HepG2 (cell line): ENCODE measurements around the gene NELL1. TPM values are rescaled to one million over a fixed set of nuclear protein-coding genes. Genes with fewer than 3 reads are reported as not detected.

ENCODE experiments used
- ATAC-seq: fragments of 200-7000 bp; cut with Tn5 transposase; 3 replicates; pipeline ENCODE4 v1.9.1; 2020; ENCODE audit warnings: mild to moderate bottlenecking, moderate library complexity
- BruUV-seq: library from RNA; stranded (reverse); fragments of 400-500 nt; replicated peaks from 2 replicates; lab custom pipeline; 2021; lab: Mats Ljungman, UMichigan
- CTCF ChIA-PET: fragments of 300-600 bp; formaldehyde crosslinking; extraction: SDS; loops from one replicate; lab custom pipeline; 2021; ENCODE audit warnings: low total read pairs, inconsistent platforms, low intra/inter-chr PET ratio; lab: Yijun Ruan, JAX
- POLR2A ChIA-PET: fragments of 350-600 bp; sonication (Branson Sonifier 250); formaldehyde crosslinking; loops from one replicate; lab custom pipeline; 2020; ENCODE audit warnings: antibody characterized with exemption, inconsistent platforms; lab: Yijun Ruan, JAX
- DNase-seq: peaks from one replicate; pipeline ENCODE4 v3.0.0-alpha.2; 2015; ENCODE audit warnings: low spot score
- FAIRE-seq: peaks from 3 replicates; lab custom pipeline; 2011; peaks lifted over from hg19 to GRCh38; lab: Jason Lieb, UNC
- H2AFZ ChIP-seq: one replicate; pipeline ENCODE4 v1.6.1; 2011; ENCODE audit warnings: low read length, inconsistent platforms
- H3K27ac ChIP-seq: fragments of 300-600 bp; 3 replicates; pipeline ENCODE4 v1.8.0; 2011; ENCODE audit warnings: mixed run types, mild to moderate bottlenecking, mixed read lengths, low read length, inconsistent platforms; ENCODE audit not compliant: insufficient read depth; ENCODE audit errors: extremely low read length
- H3K27me3 ChIP-seq, 2 experiments: fragments of 200-600 bp in 1 of 2; 2 replicates in 1 of 2; 3 replicates in 1 of 2; pipeline versions ENCODE4 v1.6.0 to v1.8.0; 2011; ENCODE audit warnings: low read length in 2 of 2, mild to moderate bottlenecking in 2 of 2, moderate library complexity in 2 of 2, inconsistent platforms in 1 of 2; ENCODE audit not compliant: insufficient read depth in 2 of 2, control insufficient read depth in 1 of 2
- H3K36me3 ChIP-seq, 2 experiments: fragments of 200-600 bp in 1 of 2; replicated peaks in 1 of 2; 2 replicates in 1 of 2; 3 replicates in 1 of 2; pipeline versions ENCODE4 v1.5.1 to v1.8.0; 2011; ENCODE audit warnings: low read length in 2 of 2, inconsistent platforms in 1 of 2; ENCODE audit not compliant: insufficient read depth in 2 of 2, control insufficient read depth in 1 of 2
- H3K4me1 ChIP-seq: 2 replicates; pipeline ENCODE4 v1.5.1; 2012; ENCODE audit warnings: low read length, inconsistent platforms; ENCODE audit not compliant: insufficient read depth
- H3K4me2 ChIP-seq: 2 replicates; pipeline ENCODE4 v1.6.0; 2011; ENCODE audit warnings: low read depth, low read length, inconsistent platforms
- H3K4me3 ChIP-seq, 3 experiments: fragments of 200-600 bp in 1 of 3; sonication (generic), shearing (Covaris generic) in 1 of 3; replicated peaks in 1 of 3; 2 replicates each; pipeline ENCODE4 v1.5.1; 2011 to 2016; ENCODE audit warnings: low read length in 3 of 3, inconsistent platforms in 2 of 3, low read depth in 2 of 3, mild to moderate bottlenecking in 2 of 3, control low read depth in 1 of 3, mixed read lengths in 1 of 3; ENCODE audit not compliant: insufficient read depth in 1 of 3
- H3K79me2 ChIP-seq: one replicate; pipeline ENCODE4 v1.6.1; 2011; ENCODE audit warnings: low read length, inconsistent platforms; ENCODE audit not compliant: insufficient read depth
- H3K9ac ChIP-seq: 2 replicates; pipeline ENCODE4 v1.6.0; 2011; ENCODE audit warnings: mild to moderate bottlenecking, low read depth, low read length, inconsistent platforms; ENCODE audit not compliant: insufficient read depth
- H3K9me3 ChIP-seq: 2 replicates; pipeline ENCODE4 v1.5.1; 2012; ENCODE audit warnings: mild to moderate bottlenecking, low read length
- H4K20me1 ChIP-seq: 2 replicates; pipeline ENCODE4 v1.6.0; 2011; ENCODE audit warnings: inconsistent platforms, mild to moderate bottlenecking, low read length, moderate library complexity; ENCODE audit not compliant: insufficient read depth
- BATF2 ChIP-seq: sonication (generic); formaldehyde crosslinking; IDR thresholded peaks from 2 replicates; pipeline ENCODE4 v1.8.0; 2022; ENCODE audit warnings: mild to moderate bottlenecking, missing genetic modification reagents, moderate library complexity
- CEBPG ChIP-seq: IDR thresholded peaks from 2 replicates; pipeline ENCODE4 v1.6.1; 2016
- HNF1A ChIP-seq, 2 experiments: sonication (generic) in 1 of 2; formaldehyde crosslinking in 1 of 2; IDR thresholded peaks; 2 replicates each; pipeline versions ENCODE4 v1.4.0 to v1.6.1; 2016 to 2020; ENCODE audit warnings: borderline replicate concordance in 1 of 2, low read depth in 1 of 2, mild to moderate bottlenecking in 1 of 2, missing genetic modification reagents in 1 of 2
- IKZF1 ChIP-seq: fragments of 450-650 bp; IDR thresholded peaks from 2 replicates; pipeline ENCODE4 v1.7.1; 2016
- IKZF4 ChIP-seq: sonication (generic); formaldehyde crosslinking; IDR thresholded peaks from 2 replicates; pipeline ENCODE4 v1.5.1; 2020; ENCODE audit warnings: borderline replicate concordance, mild to moderate bottlenecking, low read depth, missing genetic modification reagents; ENCODE audit errors: not compliant biosample characterization
- MED1 ChIP-seq: sonication (generic); formaldehyde crosslinking; IDR thresholded peaks from 2 replicates; pipeline ENCODE4 v1.4.0; 2020; ENCODE audit warnings: missing genetic modification reagents
- PAWR ChIP-seq: sonication (generic); formaldehyde crosslinking; IDR thresholded peaks from 2 replicates; pipeline ENCODE4 v1.4.0; 2020; ENCODE audit warnings: missing genetic modification reagents, mild to moderate bottlenecking, borderline replicate concordance
- RXRB ChIP-seq: IDR thresholded peaks from 2 replicates; pipeline ENCODE4 v1.6.1; 2016; ENCODE audit warnings: borderline replicate concordance, missing genetic modification reagents, missing compliant biosample characterization
- TIGD3 ChIP-seq: sonication (generic); formaldehyde crosslinking; IDR thresholded peaks from 2 replicates; pipeline ENCODE4 v1.5.1; 2020; ENCODE audit warnings: mild to moderate bottlenecking, missing genetic modification reagents, borderline replicate concordance
- TRAFD1 ChIP-seq: sonication (generic); formaldehyde crosslinking; IDR thresholded peaks from 2 replicates; pipeline ENCODE4 v1.5.1; 2020; ENCODE audit warnings: missing genetic modification reagents, mild to moderate bottlenecking, borderline replicate concordance
- ZBTB34 ChIP-seq: sonication (generic); formaldehyde crosslinking; IDR thresholded peaks from 2 replicates; pipeline ENCODE4 v1.8.0; 2022; ENCODE audit warnings: mild to moderate bottlenecking, missing genetic modification reagents
- ZNF33A ChIP-seq: sonication (generic); formaldehyde crosslinking; IDR thresholded peaks from 2 replicates; pipeline ENCODE4 v1.5.1; 2020; ENCODE audit warnings: missing genetic modification reagents, mild to moderate bottlenecking, moderate library complexity, borderline replicate concordance
- in situ Hi-C: cut with HindIII; loops from 2 replicates; pipeline ENCODE4 v1.10.0; 2017; ENCODE audit warnings: low pct_unique_long_range_greater_than_20kb; ENCODE audit not compliant: extremely low pct_ligation_motif_present
- intact Hi-C: fragments of 100-400 bp; cut with micrococcal nuclease; formaldehyde crosslinking; loops from one replicate; pipeline ENCODE4 v1.10.0; 2022; ENCODE audit not compliant: unreplicated experiment
- polyA plus RNA-seq, 8 experiments: library from polyadenylated mRNA; depleted of rRNA in 3 of 8; stranded (reverse) in 7 of 8; unstranded in 1 of 8; fragments of >200 nt; fragmentation: Illumina TruSeq in 4 of 8; extraction: Trizol in 4 of 8; gene quantifications; 2 replicates each; pipeline versions ENCODE4 v1.2.1 to v1.2.3, GENCODE V29; 2011 to 2016; ENCODE audit warnings: low read depth in 4 of 8, missing spikeins in 1 of 8, mixed read lengths in 1 of 8; ENCODE audit not compliant: insufficient read depth in 1 of 8
- total RNA-seq, 5 experiments: library from RNA; depleted of rRNA; stranded (reverse); fragments of >200 nt; fragmentation: Illumina TruSeq; extraction: Trizol; gene quantifications; 2 replicates each; pipeline ENCODE4 v1.2.3, GENCODE V29; 2016; ENCODE audit warnings: low read depth in 1 of 5

Gene NELL1
- total and polyA plus RNA-seq, 2 of the 13 experiments (the other 11 are each of a cell fraction or from before 2014, with no cell fraction given): not detected

GRCh38 chr11:21460082-21460481 lies 790.7 kb downstream of the NELL1 start:
- FAIRE-seq (no peak), ATAC-seq (no peak), DNase-seq (no peak)
- no peaks in the 10 kb centered on the region for H3K4me1 ChIP-seq
- no TSS peak for BruUV-seq
- no peak overlapping the region for H2AFZ ChIP-seq
- no peak overlapping the region for H3K9ac ChIP-seq
- TF ChIP-seq TRAFD1 (no peak), ZBTB34 (CRISPR knock-in tag) (no peak), TIGD3 (CRISPR knock-in tag) (no peak), CEBPG (CRISPR knock-in tag) (no peak), RXRB (CRISPR knock-in tag) (no peak), PAWR (no peak), BATF2 (no peak), MED1 (CRISPR knock-in tag) (no peak), IKZF1 (no peak), HNF1A (IDR thresholded peaks at IDR 0.05; ENCODE audit: low read depth) (no peak), HNF1A (CRISPR knock-in tag; IDR thresholded peaks at IDR 0.05; ENCODE audit: borderline replicate concordance) (no peak), IKZF4 (CRISPR knock-in tag) (no peak), ZNF33A (CRISPR knock-in tag) (no peak)
- no peaks in the 10 kb centered on the region for H4K20me1 ChIP-seq
- ChIA-PET POLR2A (no interaction called here), CTCF (no interaction called here)
- H3K4me3 ChIP-seq: no peak overlapping the region
- intact Hi-C loops: no loop called here
- in situ Hi-C loops: no loop called here
- H3K79me2 ChIP-seq: no peaks in the 10 kb centered on the region
- no peak overlapping the region for H3K27ac ChIP-seq
- no peaks in the 10 kb centered on the region for H3K9me3 ChIP-seq
- H3K36me3 ChIP-seq: no peaks in the 10 kb centered on the region
- H3K4me2 ChIP-seq: no peak overlapping the region
- no peaks in the 10 kb centered on the region for H3K27me3 ChIP-seq
